ENCODE measurements around the gene GNAT3.

DNA sequence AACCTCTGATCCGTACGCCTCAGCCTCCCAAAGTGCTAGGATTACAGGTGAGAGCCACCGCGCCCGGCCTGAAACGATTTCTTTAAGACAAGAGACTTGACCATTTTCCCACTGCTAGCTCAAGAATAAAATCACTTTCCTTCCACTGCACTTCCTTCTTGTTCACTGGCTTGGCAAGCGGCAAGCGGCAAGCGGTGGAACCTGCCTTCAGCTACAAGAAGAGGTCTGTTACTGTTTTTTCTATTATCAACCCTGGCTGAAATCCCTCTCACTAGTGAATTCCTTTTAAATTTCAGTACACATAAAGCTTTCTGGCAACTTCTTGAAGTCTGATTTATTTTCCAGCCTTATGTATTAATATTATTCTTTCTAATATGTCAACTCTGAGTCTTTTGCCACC is 12.8 kb upstream of the GNAT3 start:
- TF ChIP-seq, protein P1, sequence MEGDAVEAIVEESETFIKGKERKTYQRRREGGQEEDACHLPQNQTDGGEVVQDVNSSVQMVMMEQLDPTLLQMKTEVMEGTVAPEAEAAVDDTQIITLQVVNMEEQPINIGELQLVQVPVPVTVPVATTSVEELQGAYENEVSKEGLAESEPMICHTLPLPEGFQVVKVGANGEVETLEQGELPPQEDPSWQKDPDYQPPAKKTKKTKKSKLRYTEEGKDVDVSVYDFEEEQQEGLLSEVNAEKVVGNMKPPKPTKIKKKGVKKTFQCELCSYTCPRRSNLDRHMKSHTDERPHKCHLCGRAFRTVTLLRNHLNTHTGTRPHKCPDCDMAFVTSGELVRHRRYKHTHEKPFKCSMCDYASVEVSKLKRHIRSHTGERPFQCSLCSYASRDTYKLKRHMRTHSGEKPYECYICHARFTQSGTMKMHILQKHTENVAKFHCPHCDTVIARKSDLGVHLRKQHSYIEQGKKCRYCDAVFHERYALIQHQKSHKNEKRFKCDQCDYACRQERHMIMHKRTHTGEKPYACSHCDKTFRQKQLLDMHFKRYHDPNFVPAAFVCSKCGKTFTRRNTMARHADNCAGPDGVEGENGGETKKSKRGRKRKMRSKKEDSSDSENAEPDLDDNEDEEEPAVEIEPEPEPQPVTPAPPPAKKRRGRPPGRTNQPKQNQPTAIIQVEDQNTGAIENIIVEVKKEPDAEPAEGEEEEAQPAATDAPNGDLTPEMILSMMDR (IDR thresholded peaks at IDR 0.05), result no peak
- TF ChIP-seq POLR2A (IDR thresholded peaks at IDR 0.05), result no peak

All from uterus (tissue), 2 donors.